ENCODE data around the gene RNF5.

The RNF5 gene

DNA sequence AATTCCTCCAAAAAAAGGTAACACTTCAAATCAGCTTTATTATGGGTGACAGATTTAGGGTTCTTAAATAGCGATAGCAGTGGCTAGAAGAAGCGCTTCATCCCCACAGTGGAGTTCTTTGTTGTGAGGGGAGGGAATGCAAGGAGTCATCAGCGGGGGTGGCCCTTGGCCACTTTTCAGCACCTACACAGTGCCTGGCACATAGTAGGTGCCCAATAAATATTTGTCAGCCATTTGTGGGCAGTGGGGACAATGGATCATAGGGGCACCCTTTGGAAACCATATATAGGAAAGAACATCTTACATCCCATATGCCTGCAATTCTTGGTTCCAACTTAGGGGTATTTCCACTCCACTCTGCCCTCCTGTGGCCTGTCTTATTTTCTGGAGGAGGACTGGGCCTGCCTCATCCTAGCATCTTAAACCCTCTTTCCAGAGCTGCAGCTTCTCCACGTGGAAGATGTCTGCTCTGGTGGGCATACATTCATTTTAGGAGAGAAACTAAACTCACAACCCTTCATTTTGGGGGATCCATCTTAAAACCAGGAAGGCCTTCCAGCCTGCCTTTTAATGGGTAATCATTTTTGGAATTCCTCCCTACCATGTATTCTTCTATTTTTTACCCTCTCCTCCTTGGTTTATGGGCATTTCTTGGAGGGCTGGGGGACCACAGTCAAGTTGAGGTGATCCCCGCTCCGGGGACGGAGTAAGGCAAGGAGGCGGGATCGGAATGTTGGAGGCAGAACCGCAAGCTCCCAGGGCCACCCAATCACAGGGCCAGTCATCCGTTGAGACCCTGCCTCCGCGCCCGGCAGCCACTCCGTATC is 16.8 kb downstream of the RNF5 start (continued):
- TF ChIP-seq ZNF18 (tag by site-specific recombination; IDR thresholded peaks at IDR 0.05): no peak
- TF ChIP-seq ZNF837 (tag by site-specific recombination; IDR thresholded peaks at IDR 0.05): no peak
- peak; percentile 10; the same call in 1 of the 2 replicates for TF ChIP-seq ZNF692 (tag by site-specific recombination; IDR thresholded peaks at IDR 0.05)

DNA sequence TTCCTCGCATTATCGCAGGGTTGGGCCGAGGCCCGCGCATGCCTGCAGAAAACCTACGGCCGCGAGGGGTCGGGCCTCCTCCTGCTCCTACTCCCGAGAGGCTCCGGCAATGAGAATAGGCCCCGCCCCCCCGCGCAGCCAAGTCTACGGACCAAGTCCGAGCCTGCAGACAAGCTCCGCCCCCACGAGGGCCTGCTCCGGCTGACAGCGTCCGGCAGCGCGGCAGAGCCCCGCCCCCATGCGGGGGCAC is 17.4 kb downstream of the RNF5 start:
- peak overlapping the region; percentile 97 for H3K27ac ChIP-seq (ENCODE audit: extremely low read depth, low read depth, low read length)
- POLR2A ChIA-PET: interaction anchor here (0.5 to 2.3 kb wide), 24 partner anchors 8 to 775 kb away, joined by 3 to 28 read pairs (median 6); partner anchors contain the start of genes AGPAT1, ATF6B, DXO and FKBPL

DNA sequence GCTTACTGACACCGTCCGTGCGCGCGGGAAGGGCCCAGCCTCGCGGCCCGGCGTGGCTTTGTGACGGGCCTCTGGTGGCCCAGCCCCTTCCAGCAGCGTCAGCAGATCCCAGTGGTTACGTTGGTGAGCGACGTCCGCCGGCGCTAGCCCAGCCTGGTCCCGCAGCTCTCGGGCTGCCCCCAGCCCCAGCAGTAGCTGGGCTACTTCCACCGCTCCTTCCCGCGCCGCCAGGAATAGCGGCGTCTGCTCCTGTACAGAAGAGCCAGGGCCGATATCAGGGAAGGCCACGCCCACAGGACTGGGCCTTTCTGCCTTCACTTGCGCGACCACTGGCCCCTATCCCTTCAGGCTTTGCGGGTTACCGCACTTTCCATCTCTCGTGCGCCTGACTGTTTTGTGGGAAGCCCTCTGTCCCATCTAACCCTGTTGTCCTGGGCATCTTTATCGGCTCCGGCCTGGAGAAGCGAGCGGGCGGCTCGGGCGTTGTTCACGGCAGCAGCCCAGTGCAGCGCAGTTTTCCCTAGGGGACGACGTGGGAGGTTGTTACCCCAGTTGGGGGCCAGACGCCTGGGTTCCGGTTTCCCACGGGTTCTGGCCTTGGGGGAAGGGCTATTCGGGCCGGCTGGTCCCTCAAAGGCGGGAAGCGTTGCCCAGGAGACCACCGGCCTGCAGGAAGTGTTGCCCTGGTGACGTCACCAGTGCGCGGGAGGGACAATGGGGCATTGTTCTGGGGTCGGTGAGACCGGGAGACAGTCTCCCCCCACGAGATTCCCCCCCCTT is 17.9 kb downstream of the RNF5 start:
- Histone ChIP-seq H3K9me3 (ENCODE audit: control insufficient read depth, insufficient read depth, low read depth, low read length) (no peaks in the 10 kb centered on the region), H3K4me1 (ENCODE audit: control insufficient read depth, insufficient read depth, low read length) (peaks cover 4% of the 10 kb centered on the region), H3K36me3 (ENCODE audit: control insufficient read depth in 2 of 2, insufficient read depth in 1 of 2, low read length in 2 of 2) (no peaks in the 10 kb centered on the region), H3K27ac (ENCODE audit: extremely low read depth, low read depth, low read length) (peak overlapping the region; percentile 97), H3K4me3 (ENCODE audit: low read depth, low read length) (peak overlapping the region; percentile 72)
- ChIA-PET POLR2A (interaction anchor here (0.6 to 2.3 kb wide), 21 partner anchors 9 to 775 kb away, joined by 3 to 28 read pairs (median 6); partner anchors contain the start of genes AGPAT1, ATF6B, DXO and FKBPL), CTCF (interaction anchor here (0.5 to 2.2 kb wide), 21 partner anchors 8 to 441 kb away, joined by 3 to 25 read pairs (median 5); partner anchors contain the start of genes ATF6B and HLA-DQA1)
- TF ChIP-seq ZNF747 (tag by site-specific recombination; IDR thresholded peaks at IDR 0.05) (no peak), ZNF707 (tag by site-specific recombination; IDR thresholded peaks at IDR 0.05) (no peak), ZNF23 (tag by site-specific recombination; IDR thresholded peaks at IDR 0.05; ENCODE audit: borderline replicate concordance) (no peak), SCRT2 (tag by site-specific recombination; IDR thresholded peaks at IDR 0.05) (no peak), ZNF639 (tag by site-specific recombination; IDR thresholded peaks at IDR 0.05) (no peak), ZNF416 (tag by site-specific recombination; IDR thresholded peaks at IDR 0.05) (no peak), BCL6B (tag by site-specific recombination; IDR thresholded peaks at IDR 0.05) (no peak), ZNF175 (tag by site-specific recombination; IDR thresholded peaks at IDR 0.05) (no peak), ZNF768 (tag by site-specific recombination; IDR thresholded peaks at IDR 0.05) (no peak; the same call in 1 of the 2 replicates), ZNF510 (tag by site-specific recombination; IDR thresholded peaks at IDR 0.05; ENCODE audit: insufficient replicate concordance) (no peak)
- TF ChIP-seq, protein P1, sequence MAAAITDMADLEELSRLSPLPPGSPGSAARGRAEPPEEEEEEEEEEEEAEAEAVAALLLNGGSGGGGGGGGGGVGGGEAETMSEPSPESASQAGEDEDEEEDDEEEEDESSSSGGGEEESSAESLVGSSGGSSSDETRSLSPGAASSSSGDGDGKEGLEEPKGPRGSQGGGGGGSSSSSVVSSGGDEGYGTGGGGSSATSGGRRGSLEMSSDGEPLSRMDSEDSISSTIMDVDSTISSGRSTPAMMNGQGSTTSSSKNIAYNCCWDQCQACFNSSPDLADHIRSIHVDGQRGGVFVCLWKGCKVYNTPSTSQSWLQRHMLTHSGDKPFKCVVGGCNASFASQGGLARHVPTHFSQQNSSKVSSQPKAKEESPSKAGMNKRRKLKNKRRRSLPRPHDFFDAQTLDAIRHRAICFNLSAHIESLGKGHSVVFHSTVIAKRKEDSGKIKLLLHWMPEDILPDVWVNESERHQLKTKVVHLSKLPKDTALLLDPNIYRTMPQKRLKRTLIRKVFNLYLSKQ (tag by site-specific recombination; IDR thresholded peaks at IDR 0.05; ENCODE audit: borderline replicate concordance): no peak

More for the DNA sequence above, 17.4 kb downstream of the RNF5 start:
- TF ChIP-seq ZNF366 (tag by site-specific recombination; conservative IDR thresholded peaks at IDR 0.05) (no peak), ZFHX2 (tag by site-specific recombination; conservative IDR thresholded peaks at IDR 0.05) (0 out of 2 replicates have a peak, but pooled peaks have one; percentile 50), SP3 (tag by site-specific recombination; IDR thresholded peaks at IDR 0.05) (peak; percentile 90), KLF10 (tag by site-specific recombination; IDR thresholded peaks at IDR 0.05) (peak; percentile 97), EGR2 (tag by site-specific recombination; IDR thresholded peaks at IDR 0.05; ENCODE audit: low read depth) (peak; percentile 22; the same call in 1 of the 2 replicates), ZNF514 (tag by site-specific recombination; IDR thresholded peaks at IDR 0.05) (no peak), GLIS2 (tag by site-specific recombination; IDR thresholded peaks at IDR 0.05) (peak; percentile 93), SP2 (tag by site-specific recombination; IDR thresholded peaks at IDR 0.05) (peak; percentile 98), ZNF561 (tag by site-specific recombination; IDR thresholded peaks at IDR 0.05; ENCODE audit: borderline replicate concordance) (0 out of 2 replicates have a peak, but pooled peaks have one; percentile 90), TRIM28 (IDR thresholded peaks at IDR 0.05; ENCODE audit: borderline replicate concordance, low read length) (no peak)
- TF ChIP-seq, protein P2, sequence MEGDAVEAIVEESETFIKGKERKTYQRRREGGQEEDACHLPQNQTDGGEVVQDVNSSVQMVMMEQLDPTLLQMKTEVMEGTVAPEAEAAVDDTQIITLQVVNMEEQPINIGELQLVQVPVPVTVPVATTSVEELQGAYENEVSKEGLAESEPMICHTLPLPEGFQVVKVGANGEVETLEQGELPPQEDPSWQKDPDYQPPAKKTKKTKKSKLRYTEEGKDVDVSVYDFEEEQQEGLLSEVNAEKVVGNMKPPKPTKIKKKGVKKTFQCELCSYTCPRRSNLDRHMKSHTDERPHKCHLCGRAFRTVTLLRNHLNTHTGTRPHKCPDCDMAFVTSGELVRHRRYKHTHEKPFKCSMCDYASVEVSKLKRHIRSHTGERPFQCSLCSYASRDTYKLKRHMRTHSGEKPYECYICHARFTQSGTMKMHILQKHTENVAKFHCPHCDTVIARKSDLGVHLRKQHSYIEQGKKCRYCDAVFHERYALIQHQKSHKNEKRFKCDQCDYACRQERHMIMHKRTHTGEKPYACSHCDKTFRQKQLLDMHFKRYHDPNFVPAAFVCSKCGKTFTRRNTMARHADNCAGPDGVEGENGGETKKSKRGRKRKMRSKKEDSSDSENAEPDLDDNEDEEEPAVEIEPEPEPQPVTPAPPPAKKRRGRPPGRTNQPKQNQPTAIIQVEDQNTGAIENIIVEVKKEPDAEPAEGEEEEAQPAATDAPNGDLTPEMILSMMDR (tag by site-specific recombination; IDR thresholded peaks at IDR 0.05): peak; percentile 85
- Histone ChIP-seq H3K9me3 (ENCODE audit: control insufficient read depth, insufficient read depth, low read depth, low read length) (no peaks in the 10 kb centered on the region), H3K4me1 (ENCODE audit: control insufficient read depth, insufficient read depth, low read length) (peaks cover 4% of the 10 kb centered on the region), H3K4me3 (ENCODE audit: low read depth, low read length) (peak overlapping the region; percentile 72), H3K36me3 (ENCODE audit: control insufficient read depth in 2 of 2, insufficient read depth in 1 of 2, low read length in 2 of 2) (no peaks in the 10 kb centered on the region)
- CTCF ChIA-PET: interaction anchor here (0.5 to 2.2 kb wide), 25 partner anchors 9 to 441 kb away, joined by 3 to 25 read pairs (median 5); partner anchors contain the start of genes ATF6B and HLA-DQA1

Measured in HEK293 (cell line).